G401 (cell line): Measurements from ENCODE around the gene ZMYM5. TPM values are rescaled to one million over a fixed set of nuclear protein-coding genes. Genes with fewer than 3 reads are reported as not detected.
A peak's percentile ranks its signal among the peaks of the same experiment; 100 is the strongest.
"Not testable (repeated sequence)": the region's sequence is repeated elsewhere in the genome, so short reads cannot be mapped to it uniquely, and the experiment has no call there.

Experiments used
- DNase-seq: peaks from one replicate; pipeline ENCODE4 v3.0.0-alpha.2; 2015; ENCODE audit warnings: low spot score
- in situ Hi-C: cut with HindIII; loops from 2 replicates; pipeline ENCODE4 v1.10.0; 2016; ENCODE audit warnings: low sequenced_read_pairs, mixed read lengths
- total RNA-seq: library from RNA; depleted of rRNA; stranded (reverse); fragments of >200 nt; shearing (Covaris generic); gene quantifications from 2 replicates; pipeline ENCODE4 v1.2.3, GENCODE V29; 2014; rRNA removed

ZMYM5 gene
- 13.2 and 15.5 TPM in 2 replicates for total RNA-seq

GRCh38 chr13:19863323-19864023 is at the start of gene ZMYM5:
TSS of gene ZMYM5 (minus strand) at chr13:19863649. CDS start at chr13:19852180, 11,469 bp downstream.
- in situ Hi-C loops, result no loop called here
- DNase-seq, result peak; percentile 99

- no peak for DNase-seq
- in situ Hi-C loops, result no loop called here
These were observed 47.1 kb upstream of the ZMYM5 start for GRCh38 chr13:19910336-19911072.

GRCh38 chr13:19908350-19908986 is 45.0 kb upstream of the ZMYM5 start:
- DNase-seq, result no peak
- in situ Hi-C loops, result no loop called here

- DNase-seq, in situ Hi-C loops: not testable (repeated sequence)
These were observed 42.2 kb upstream of the ZMYM5 start for GRCh38 chr13:19905487-19906195.

GRCh38 chr13:19890030-19890429 is 26.6 kb upstream of the ZMYM5 start:
- in situ Hi-C loops, result no loop called here
- DNase-seq, result no peak

GRCh38 chr13:19888799-19889198 is 25.4 kb upstream of the ZMYM5 start:
- in situ Hi-C loops, result no loop called here
- no peak for DNase-seq

- in situ Hi-C loops, result no loop called here
- no peak for DNase-seq
These were observed 18.8 kb upstream of the ZMYM5 start for GRCh38 chr13:19882231-19882630.

- no peak for DNase-seq
- in situ Hi-C loops, result no loop called here
These were observed 18.2 kb upstream of the ZMYM5 start for GRCh38 chr13:19881641-19882040.

GRCh38 chr13:19864746-19865309 is 1.4 kb upstream of the ZMYM5 start:
- in situ Hi-C loops, result no loop called here
- DNase-seq, result peak; percentile 74

- in situ Hi-C loops, result no loop called here
These were observed 736 bp upstream of the ZMYM5 start for GRCh38 chr13:19864024-19864745.

GRCh38 chr13:19862481-19863313 is 752 bp downstream of the ZMYM5 start:
- in situ Hi-C loops, result no loop called here
- peak; percentile 32 for DNase-seq

More at GRCh38 chr13:19864024-19864745, 736 bp upstream of the ZMYM5 start:
- peak; percentile 37 for DNase-seq

GRCh38 chr13:19861762-19862161 is 1.7 kb downstream of the ZMYM5 start:
- DNase-seq, result no peak

GRCh38 chr13:19860884-19861655 is 2.4 kb downstream of the ZMYM5 start:
- no peak for DNase-seq
- in situ Hi-C loops, result no loop called here

More at GRCh38 chr13:19861762-19862161, 1.7 kb downstream of the ZMYM5 start:
- in situ Hi-C loops, result no loop called here

- in situ Hi-C loops, DNase-seq: not testable (repeated sequence)
These were observed 5.8 kb downstream of the ZMYM5 start for GRCh38 chr13:19857637-19858036.

GRCh38 chr13:19852766-19853165 is 10.7 kb downstream of the ZMYM5 start:
- in situ Hi-C loops, result no loop called here

GRCh38 chr13:19845758-19846157 is 17.7 kb downstream of the ZMYM5 start:
- in situ Hi-C loops, result no loop called here

More at GRCh38 chr13:19852766-19853165, 10.7 kb downstream of the ZMYM5 start:
- DNase-seq, result no peak

GRCh38 chr13:19838865-19839275 is 24.6 kb downstream of the ZMYM5 start:
- DNase-seq, result no peak
- in situ Hi-C loops, result no loop called here

More at GRCh38 chr13:19845758-19846157, 17.7 kb downstream of the ZMYM5 start:
- peak; percentile 12 for DNase-seq
